GM12878 (cell line): Measurements from ENCODE around the gene GALNT9. TPM values are rescaled to one million over a fixed set of nuclear protein-coding genes. Genes with fewer than 3 reads are reported as not detected.

ENCODE experiments used
- ATAC-seq: fragments of 200-7000 bp; cut with Tn5 transposase; 3 replicates; pipeline ENCODE4 v1.9.1; 2020; ENCODE audit warnings: mild to moderate bottlenecking, moderate library complexity
- BruUV-seq: library from RNA; stranded (reverse); fragments of 400-500 nt; replicated peaks from 2 replicates; lab custom pipeline; 2021; lab: Mats Ljungman, UMichigan
- CTCF ChIA-PET: fragments of 300-600 bp; sonication (Branson Sonifier 250); formaldehyde crosslinking; extraction: SDS; loops from one replicate; lab custom pipeline; 2021; ENCODE audit warnings: inconsistent platforms; lab: Yijun Ruan, JAX
- POLR2A ChIA-PET: fragments of 350-600 bp; formaldehyde crosslinking; extraction: SDS; loops from one replicate; lab custom pipeline; 2021; ENCODE audit warnings: inconsistent platforms; lab: Charles Lee
- RAD21 ChIA-PET: fragments of 300-600 bp; sonication (Branson Sonifier 250); formaldehyde crosslinking; loops from one replicate; lab custom pipeline; 2023; ENCODE audit warnings: antibody characterized with exemption; ENCODE audit not compliant: unreplicated experiment; lab: Charles Lee
- SMC1A ChIA-PET: fragments of 300-600 bp; sonication (Branson Sonifier 250); formaldehyde crosslinking; loops from one replicate; lab custom pipeline; 2023; ENCODE audit not compliant: unreplicated experiment, uncharacterized antibody; lab: Charles Lee
- DNase-seq: peaks from one replicate; pipeline ENCODE4 v3.0.0-alpha.2; 2011; ENCODE audit warnings: low read depth, low spot score
- FAIRE-seq: peaks from 3 replicates; lab custom pipeline; 2011; peaks lifted over from hg19 to GRCh38; lab: Jason Lieb, UNC
- H2AFZ ChIP-seq: 2 replicates; pipeline ENCODE4 v1.6.0; 2011; ENCODE audit warnings: low read depth, low read length, control low read depth; ENCODE audit not compliant: control insufficient read depth
- H3K27ac ChIP-seq: 2 replicates; pipeline ENCODE4 v1.5.1; 2011; ENCODE audit warnings: control low read depth; ENCODE audit not compliant: control insufficient read depth, insufficient read depth
- H3K27me3 ChIP-seq, 2 experiments: replicated peaks in 1 of 2; 2 replicates each; pipeline versions ENCODE4 v1.6.0 to v1.6.1; 2011; ENCODE audit warnings: low read length in 1 of 2; ENCODE audit not compliant: control insufficient read depth in 2 of 2, insufficient read depth in 2 of 2
- H3K36me3 ChIP-seq, 2 experiments: 2 replicates each; pipeline ENCODE4 v1.5.1; 2011; ENCODE audit warnings: low read length in 1 of 2; ENCODE audit not compliant: control insufficient read depth in 2 of 2, insufficient read depth in 2 of 2
- H3K4me1 ChIP-seq: 2 replicates; pipeline ENCODE4 v1.6.1; 2011; ENCODE audit warnings: mild to moderate bottlenecking, low read length, moderate library complexity, mixed read lengths; ENCODE audit not compliant: control insufficient read depth, insufficient read depth
- H3K4me2 ChIP-seq: 2 replicates; pipeline ENCODE4 v1.6.0; 2011; ENCODE audit warnings: control low read depth; ENCODE audit not compliant: control insufficient read depth, insufficient read depth
- H3K4me3 ChIP-seq: fragments of 200-600 bp; sonication (generic); 2 replicates; pipeline ENCODE4 v1.5.1; 2016
- H3K79me2 ChIP-seq: 2 replicates; pipeline ENCODE4 v1.6.0; 2011; ENCODE audit warnings: low read length; ENCODE audit not compliant: control insufficient read depth, insufficient read depth
- H3K9ac ChIP-seq: 2 replicates; pipeline ENCODE4 v1.8.0; 2011; ENCODE audit warnings: low read length, control low read depth, mixed read lengths; ENCODE audit not compliant: control insufficient read depth, insufficient read depth
- H3K9me3 ChIP-seq: replicated peaks from 3 replicates; pipeline ENCODE4 v1.5.1; 2011; ENCODE audit warnings: mild to moderate bottlenecking, low read length; ENCODE audit not compliant: control insufficient read depth, insufficient read depth
- H4K20me1 ChIP-seq: 2 replicates; pipeline ENCODE4 v1.6.0; 2011; ENCODE audit not compliant: control insufficient read depth, insufficient read depth
- CEBPB ChIP-seq, 2 experiments: fragments of 150-350 bp in 1 of 2; IDR thresholded peaks; 2 replicates each; pipeline ENCODE4 v1.6.1; 2012 to 2014; ENCODE audit warnings: low read depth in 2 of 2, low read length in 2 of 2, borderline replicate concordance in 1 of 2, inconsistent platforms in 1 of 2
- ESRRA ChIP-seq: IDR thresholded peaks from 2 replicates; pipeline ENCODE4 v1.6.1; 2012; ENCODE audit warnings: mild to moderate bottlenecking, low read length, improper control_type of control experiment
- HDAC6 ChIP-seq: fragments of 200-600 bp; sonication (generic); IDR thresholded peaks from one replicate; pipeline ENCODE4 v1.8.0; 2017; ENCODE audit warnings: antibody characterized with exemption; ENCODE audit not compliant: unreplicated experiment
- IRF5 ChIP-seq: fragments of 450-650 bp; IDR thresholded peaks from 2 replicates; pipeline ENCODE4 v1.6.1; 2017; ENCODE audit warnings: borderline replicate concordance
- KDM1A ChIP-seq: fragments of 200-600 bp; sonication (generic); IDR thresholded peaks from 2 replicates; pipeline ENCODE4 v1.6.1; 2016; ENCODE audit warnings: borderline replicate concordance
- LARP7 ChIP-seq: fragments of 450-650 bp; IDR thresholded peaks from 2 replicates; pipeline ENCODE4 v1.6.1; 2017; ENCODE audit warnings: mild to moderate bottlenecking
- MEF2B ChIP-seq: fragments of 450-650 bp; IDR thresholded peaks from 2 replicates; pipeline ENCODE4 v1.6.1; 2018; ENCODE audit warnings: mild to moderate bottlenecking, moderate library complexity; ENCODE audit not compliant: partially characterized antibody, poor library complexity, severe bottlenecking
- PBX3 ChIP-seq: IDR thresholded peaks from 2 replicates; pipeline ENCODE4 v1.6.1; 2011; ENCODE audit warnings: mild to moderate bottlenecking, low read depth, low read length, moderate library complexity; ENCODE audit not compliant: insufficient replicate concordance
- PRDM15 ChIP-seq: fragments of 450-650 bp; formaldehyde crosslinking; IDR thresholded peaks from 2 replicates; pipeline ENCODE4 v1.4.0; 2020; ENCODE audit warnings: mild to moderate bottlenecking, moderate library complexity
- RB1 ChIP-seq: fragments of 450-650 bp; formaldehyde crosslinking; IDR thresholded peaks from 2 replicates; pipeline ENCODE4 v1.6.1; 2017; ENCODE audit warnings: mild to moderate bottlenecking, borderline replicate concordance
- STAT3 ChIP-seq: IDR thresholded peaks from 2 replicates; pipeline ENCODE4 v1.6.1; 2011; ENCODE audit warnings: low read depth, low read length, improper control_type of control experiment
- SUZ12 ChIP-seq: fragments of 200-600 bp; sonication (generic); IDR thresholded peaks from one replicate; pipeline ENCODE4 v1.6.1; 2018; ENCODE audit warnings: antibody characterized with exemption, mild to moderate bottlenecking; ENCODE audit not compliant: unreplicated experiment
- TARDBP ChIP-seq: IDR thresholded peaks from 2 replicates; pipeline ENCODE4 v1.6.1; 2016; ENCODE audit warnings: borderline replicate concordance
- TBL1XR1 ChIP-seq: IDR thresholded peaks from 2 replicates; pipeline ENCODE4 v1.6.1; 2012; ENCODE audit warnings: low read depth, low read length, improper control_type of control experiment
- WRNIP1 ChIP-seq: IDR thresholded peaks from 2 replicates; pipeline ENCODE4 v1.6.1; 2011; ENCODE audit warnings: low read depth, low read length, improper control_type of control experiment, borderline replicate concordance
- ZNF217 ChIP-seq: fragments of 450-650 bp; IDR thresholded peaks from 2 replicates; pipeline ENCODE4 v1.6.1; 2017; ENCODE audit warnings: antibody characterized with exemption, mild to moderate bottlenecking
- WGBS: methylation state at CpG from one replicate; pipeline ENCODE4 v1.1.6; 2016; ENCODE audit warnings: low lambda C conversion rate; ENCODE audit not compliant: insufficient replicate concordance, insufficient coverage; ENCODE audit errors: missing lambda C conversion rate; 5-methylcytosine and 5-hydroxymethylcytosine counted together
- in situ Hi-C: fragments of 300-500 bp; cut with MboI; formaldehyde crosslinking; loops from 9 replicates; pipeline ENCODE4 v1.14.3; 2018; ENCODE audit warnings: mixed read lengths
- intact Hi-C: fragments of 100-400 bp; cut with micrococcal nuclease; formaldehyde crosslinking; loops from one replicate; pipeline ENCODE4 v1.14.2; 2022; ENCODE audit not compliant: unreplicated experiment
- polyA plus RNA-seq, 11 experiments: library from polyadenylated mRNA; depleted of rRNA in 4 of 11; unstranded in 6 of 11; stranded (reverse) in 5 of 11; fragments of >200 nt; fragmentation: Nextera tagmentation in 4 of 11; fragmentation: Illumina TruSeq in 1 of 11; extraction: Ambion mirVana in 4 of 11; extraction: Trizol in 1 of 11; gene quantifications; 1 replicate in 1 of 11; 2 replicates in 10 of 11; pipeline versions ENCODE4 v1.2.1 to v1.2.3, GENCODE V29; 2011 to 2016; ENCODE audit warnings: inconsistent platforms in 2 of 11, missing spikeins in 2 of 11, low read depth in 1 of 11
- total RNA-seq, 4 experiments: library from RNA; depleted of rRNA in 3 of 4; stranded (reverse); fragments of >200 nt in 3 of 4; fragmentation: Illumina TruSeq in 1 of 4; extraction: Trizol in 1 of 4; gene quantifications; 2 replicates each; pipeline versions ENCODE4 v1.2.1 to v1.2.3, GENCODE V29; 2013 to 2021

Gene GALNT9
- total and polyA plus RNA-seq, 10 of the 15 experiments (the other 5 are each of a cell fraction or from before 2014, with no cell fraction given): 0.04 TPM; not detected in 9

GRCh38 chr12:132270969-132271754 lies 58.2 kb downstream of the GALNT9 start (continued):
- TF ChIP-seq KDM1A (no peak), RB1 (no peak)

GRCh38 chr12:132270516-132270915 lies 58.9 kb downstream of the GALNT9 start:
- H3K4me1 ChIP-seq: no peaks in the 10 kb centered on the region
- in situ Hi-C loops: no loop called here
- TF ChIP-seq CEBPB (IDR thresholded peaks at IDR 0.05; ENCODE audit: borderline replicate concordance in 1 of 2, low read depth in 2 of 2, low read length in 2 of 2) (no peak), TARDBP (no peak), ZNF217 (no peak), STAT3 (no peak), PRDM15 (CRISPR knock-in tag) (no peak), WRNIP1 (no peak), ESRRA (no peak), IRF5 (no peak), PBX3 (no peak), HDAC6 (no peak), LARP7 (no peak), SUZ12 (no peak), TBL1XR1 (no peak), MEF2B (no peak)

More at GRCh38 chr12:132270516-132270915, 58.9 kb downstream of the GALNT9 start:
- Histone ChIP-seq H3K9ac (no peak overlapping the region), H3K27me3 (no peaks in the 10 kb centered on the region; a peak in 1 of 4 replicates), H3K79me2 (no peaks in the 10 kb centered on the region), H3K36me3 (no peaks in the 10 kb centered on the region), H3K27ac (no peak overlapping the region), H2AFZ (no peak overlapping the region), H3K4me3 (no peak overlapping the region), H3K4me2 (no peak overlapping the region), H3K9me3 (no peaks in the 10 kb centered on the region; the same call in 2 of the 3 replicates), H4K20me1 (no peaks in the 10 kb centered on the region)
- DNase-seq (no peak), ATAC-seq (no peak), FAIRE-seq (no peak)
- ChIA-PET SMC1A (no interaction called here), POLR2A (no interaction called here), CTCF (no interaction called here), RAD21 (no interaction called here)
- 36% methylated on average over 12 of the region's 12 CpGs for WGBS
- intact Hi-C loops: no loop called here
- no TSS peak for BruUV-seq
